Dendritic cell treated with granulocyte-macrophage colony-stimulating factor and Interleukin-4, amounts not matched to agents 40 ng/mL and 50 ng/mL, for 4 days (primary cell): ENCODE data around the gene PUSL1.

Source experiments
- H3K27ac Mint-ChIP-seq: one replicate; pipeline ENCODE4 v1.8.0; 2022; ENCODE audit warnings: mild to moderate bottlenecking, mixed read lengths
- H3K27me3 Mint-ChIP-seq: one replicate; pipeline ENCODE4 v1.8.0; 2022; ENCODE audit warnings: mild to moderate bottlenecking, mixed read lengths
- H3K36me3 Mint-ChIP-seq: one replicate; pipeline ENCODE4 v1.8.0; 2022; ENCODE audit warnings: low read depth, mixed read lengths
- H3K4me1 Mint-ChIP-seq: one replicate; pipeline ENCODE4 v1.8.0; 2022; ENCODE audit warnings: low read depth, mixed read lengths
- H3K4me3 Mint-ChIP-seq: one replicate; pipeline ENCODE4 v1.8.0; 2022; ENCODE audit warnings: mild to moderate bottlenecking, moderate library complexity, mixed read lengths
- H3K9me3 Mint-ChIP-seq: one replicate; pipeline ENCODE4 v1.8.0; 2022; ENCODE audit warnings: mixed read lengths
- intact Hi-C: fragments of 100-400 bp; cut with micrococcal nuclease; formaldehyde crosslinking; loops from one replicate; pipeline ENCODE4 v1.15.0; 2022

Gene PUSL1

DNA sequence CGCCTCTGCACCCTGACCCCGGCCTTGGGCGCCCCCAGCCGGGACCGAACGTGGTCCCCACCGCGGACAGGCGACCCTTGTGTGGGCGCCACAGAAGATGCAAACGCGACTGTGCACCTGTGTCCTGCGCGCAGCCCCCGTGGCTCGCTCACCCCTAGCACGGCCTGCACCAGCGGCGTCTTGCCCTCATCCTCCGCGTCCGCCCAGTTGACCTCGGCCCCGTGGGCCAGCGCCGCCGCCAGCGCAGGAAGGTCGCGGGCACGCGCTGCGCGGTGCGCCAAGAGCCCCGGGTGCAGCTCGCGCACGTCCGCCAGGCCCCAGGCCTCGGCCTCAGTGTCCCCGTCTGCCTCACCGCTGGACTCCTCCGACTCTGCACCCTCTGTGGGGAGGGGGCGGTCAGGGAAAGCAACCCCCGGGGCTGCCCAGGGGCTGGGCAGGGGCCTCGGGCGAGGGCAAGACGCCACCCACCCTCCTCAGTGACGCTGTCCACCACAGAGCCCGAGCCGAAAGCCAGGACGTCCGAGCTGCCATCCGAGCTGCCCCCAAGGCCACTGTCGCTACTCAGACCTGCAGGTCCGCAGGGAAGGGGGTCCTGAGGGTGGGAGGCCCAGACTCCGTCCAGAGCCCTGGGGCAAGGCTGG, 14.0 kb upstream of the PUSL1 start:
- Mint-ChIP-seq H3K36me3 (peaks cover 66% of the 10 kb centered on the region), H3K27ac (no peak overlapping the region), H3K9me3 (no peaks in the 10 kb centered on the region), H3K4me1 (no peaks in the 10 kb centered on the region), H3K27me3 (peaks cover 3% of the 10 kb centered on the region), H3K4me3 (no peak overlapping the region)
- intact Hi-C loops, result no loop called here

DNA sequence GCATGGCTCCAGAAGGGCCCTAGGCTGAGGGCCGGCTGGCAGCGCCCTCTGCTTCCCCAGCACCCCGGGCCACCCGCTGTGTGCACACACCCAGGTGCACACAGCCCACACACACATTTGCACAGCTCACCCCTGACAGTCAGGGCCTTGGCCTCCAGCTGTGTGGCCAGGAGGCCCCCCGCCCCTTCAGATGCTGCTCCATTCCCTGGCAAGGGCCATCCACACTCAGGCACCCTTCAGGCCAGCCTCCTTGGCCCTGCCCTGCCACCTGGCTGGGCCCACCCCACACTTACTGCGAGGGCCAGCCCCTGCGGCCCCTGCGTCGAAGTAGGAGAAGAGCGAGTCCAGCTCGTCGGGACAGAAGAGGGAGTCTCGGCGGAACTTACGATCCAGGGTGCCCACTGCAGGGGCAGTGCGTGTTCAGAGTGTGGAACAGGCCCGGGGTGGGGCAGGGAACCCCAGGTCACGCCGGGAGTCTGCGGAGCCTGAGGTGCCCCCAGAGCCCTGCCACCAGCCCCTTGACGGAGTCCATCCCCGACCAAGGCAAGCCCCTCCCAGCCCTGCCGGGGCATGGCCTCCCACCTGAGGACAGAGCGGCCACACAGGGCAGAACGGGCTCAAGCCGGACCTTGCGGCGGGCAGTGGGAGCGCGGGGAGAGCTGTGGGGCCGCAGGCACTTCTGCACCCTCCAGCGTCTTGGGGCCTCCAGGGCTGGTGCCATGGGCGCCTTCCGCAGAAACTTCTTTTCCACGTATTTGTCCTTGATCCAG, 13.1 kb upstream of the PUSL1 start:
- peaks cover under 1% of the 10 kb centered on the region for H3K27me3 Mint-ChIP-seq
- H3K27ac Mint-ChIP-seq, result no peak overlapping the region
- intact Hi-C loops, result no loop called here
- H3K4me1 Mint-ChIP-seq, result no peaks in the 10 kb centered on the region
- H3K4me3 Mint-ChIP-seq, result no peak overlapping the region
- H3K36me3 Mint-ChIP-seq, result peaks cover 76% of the 10 kb centered on the region
- H3K9me3 Mint-ChIP-seq, result no peaks in the 10 kb centered on the region

DNA sequence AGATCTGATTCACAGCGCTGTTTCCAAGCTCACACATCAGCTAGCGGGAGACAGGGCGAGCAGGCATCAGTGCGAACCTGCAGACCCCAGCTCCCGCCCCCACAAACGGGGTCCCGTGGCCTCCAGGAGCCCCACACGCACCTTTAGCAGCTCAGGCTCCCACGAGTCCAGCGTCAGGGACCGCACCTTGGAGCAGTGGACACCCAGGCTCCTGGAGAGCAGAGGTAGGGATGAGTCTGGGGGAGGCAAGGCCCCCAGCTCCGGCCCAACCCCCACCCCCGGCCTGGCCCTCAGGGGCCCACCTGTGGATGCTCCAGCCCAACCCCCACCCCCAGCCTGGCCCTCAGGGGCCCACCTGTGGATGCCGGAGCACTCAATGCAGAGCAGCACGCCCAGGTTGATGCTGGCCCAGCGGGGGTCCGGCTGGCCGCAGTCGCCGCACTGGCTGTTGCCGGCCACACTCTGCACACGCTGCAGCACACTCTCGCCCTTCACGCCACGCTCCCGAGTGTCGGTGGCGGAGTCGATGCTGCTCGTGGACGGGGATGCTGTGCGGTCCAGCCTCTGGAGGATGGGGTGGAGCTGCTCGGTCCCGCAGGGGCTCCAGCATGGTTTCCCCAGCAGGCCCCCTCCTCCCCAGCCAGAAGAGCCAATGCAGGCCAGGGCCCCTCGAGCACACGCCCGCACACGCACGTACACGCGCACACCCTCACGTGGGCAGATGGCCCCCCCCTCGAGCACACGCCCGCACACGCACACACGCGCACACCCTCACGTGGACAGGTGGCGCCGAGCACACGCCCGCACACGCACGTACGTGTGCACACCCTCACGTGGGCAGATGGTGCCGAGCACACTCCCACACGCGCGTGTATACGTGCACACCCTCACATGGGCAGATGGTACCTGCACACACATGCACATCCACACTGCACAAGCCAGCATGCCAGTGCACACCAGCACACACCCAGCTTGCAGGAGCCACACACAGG, 12.0 kb upstream of the PUSL1 start:
- Mint-ChIP-seq H3K4me1 (no peaks in the 10 kb centered on the region), H3K27ac (no peak overlapping the region), H3K27me3 (no peaks in the 10 kb centered on the region), H3K4me3 (no peak overlapping the region), H3K36me3 (peaks cover 82% of the 10 kb centered on the region), H3K9me3 (no peaks in the 10 kb centered on the region)
- intact Hi-C loops, result no loop called here

DNA sequence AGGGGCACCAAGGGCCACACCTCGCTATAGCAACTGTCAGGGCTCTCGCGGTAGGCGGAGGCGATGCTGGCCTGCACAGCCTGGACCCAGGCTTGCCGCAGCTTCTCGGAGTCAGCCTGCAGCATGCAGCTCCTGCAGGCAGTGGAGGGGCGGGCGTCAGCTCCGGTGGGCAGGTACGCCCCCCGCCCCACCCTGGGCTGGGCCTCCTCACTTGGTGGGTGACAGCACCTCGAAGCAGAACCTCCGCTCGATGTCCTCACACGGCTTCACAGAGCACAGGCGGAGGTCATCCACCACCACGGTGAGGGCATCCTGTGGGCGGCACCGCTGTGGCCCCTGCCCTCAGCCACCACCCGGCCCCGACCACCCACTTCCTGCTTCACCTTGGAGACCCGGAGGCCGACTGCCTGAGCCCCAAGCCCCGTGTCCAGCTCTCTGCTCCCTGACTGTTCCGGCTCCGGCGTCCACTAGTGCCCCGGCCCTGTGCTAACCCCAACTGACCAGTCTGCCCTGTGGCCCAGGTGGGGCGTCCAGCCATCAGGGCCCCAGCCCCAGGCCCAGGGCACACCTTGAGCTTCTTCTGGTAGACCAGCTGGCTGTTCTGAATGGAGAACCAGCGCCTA, 10.5 kb upstream of the PUSL1 start:
- no peaks in the 10 kb centered on the region for H3K9me3 Mint-ChIP-seq
- no peak overlapping the region for H3K27ac Mint-ChIP-seq
- H3K27me3 Mint-ChIP-seq, result no peaks in the 10 kb centered on the region
- H3K4me3 Mint-ChIP-seq, result no peak overlapping the region
- H3K4me1 Mint-ChIP-seq, result no peaks in the 10 kb centered on the region
- intact Hi-C loops, result no loop called here
- H3K36me3 Mint-ChIP-seq, result peaks cover 75% of the 10 kb centered on the region

DNA sequence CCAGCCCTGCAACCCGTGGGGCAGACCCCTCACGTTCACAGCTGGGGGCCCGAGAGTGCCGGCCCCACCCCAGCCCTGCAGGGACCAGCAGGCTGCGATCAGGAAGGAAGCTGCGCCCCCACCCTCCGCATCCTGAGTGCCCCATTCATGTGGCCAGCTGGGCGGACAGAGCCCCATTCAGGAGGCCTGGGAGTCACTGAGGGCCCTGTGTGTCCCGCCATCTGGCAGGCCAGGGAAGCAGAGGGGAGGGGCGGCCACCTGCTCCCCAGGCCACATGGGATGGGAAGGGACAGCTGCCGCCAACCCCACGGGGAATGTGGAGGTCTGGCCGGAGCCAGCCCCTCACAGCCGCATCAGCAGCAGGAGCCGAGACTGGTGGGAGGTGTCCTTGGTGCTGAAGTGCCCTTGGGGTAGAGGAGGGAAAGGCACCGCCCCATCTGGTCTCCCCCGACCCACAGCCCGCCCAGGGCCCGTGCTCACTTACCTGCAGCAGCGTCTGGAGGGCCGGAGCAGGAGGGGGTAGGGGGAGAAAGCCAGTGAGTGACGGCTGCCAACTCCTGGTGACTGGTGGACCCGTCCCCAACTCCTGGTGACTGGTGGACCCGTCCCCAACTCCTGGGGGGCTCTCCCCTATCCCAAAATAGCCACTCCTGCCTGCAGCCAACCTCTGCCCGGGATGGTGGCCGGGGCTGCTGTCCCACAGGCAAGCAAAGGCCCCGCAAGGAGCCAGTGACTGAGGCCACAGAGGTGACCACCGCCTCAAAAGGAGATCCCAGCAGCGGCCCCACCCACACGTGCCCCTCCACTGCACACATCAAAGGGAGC, 9.3 kb upstream of the PUSL1 start:
- Mint-ChIP-seq H3K36me3 (peaks cover 63% of the 10 kb centered on the region), H3K27ac (no peak overlapping the region), H3K4me1 (peaks cover 6% of the 10 kb centered on the region), H3K9me3 (no peaks in the 10 kb centered on the region), H3K27me3 (no peaks in the 10 kb centered on the region), H3K4me3 (no peak overlapping the region)
- intact Hi-C loops, result no loop called here

DNA sequence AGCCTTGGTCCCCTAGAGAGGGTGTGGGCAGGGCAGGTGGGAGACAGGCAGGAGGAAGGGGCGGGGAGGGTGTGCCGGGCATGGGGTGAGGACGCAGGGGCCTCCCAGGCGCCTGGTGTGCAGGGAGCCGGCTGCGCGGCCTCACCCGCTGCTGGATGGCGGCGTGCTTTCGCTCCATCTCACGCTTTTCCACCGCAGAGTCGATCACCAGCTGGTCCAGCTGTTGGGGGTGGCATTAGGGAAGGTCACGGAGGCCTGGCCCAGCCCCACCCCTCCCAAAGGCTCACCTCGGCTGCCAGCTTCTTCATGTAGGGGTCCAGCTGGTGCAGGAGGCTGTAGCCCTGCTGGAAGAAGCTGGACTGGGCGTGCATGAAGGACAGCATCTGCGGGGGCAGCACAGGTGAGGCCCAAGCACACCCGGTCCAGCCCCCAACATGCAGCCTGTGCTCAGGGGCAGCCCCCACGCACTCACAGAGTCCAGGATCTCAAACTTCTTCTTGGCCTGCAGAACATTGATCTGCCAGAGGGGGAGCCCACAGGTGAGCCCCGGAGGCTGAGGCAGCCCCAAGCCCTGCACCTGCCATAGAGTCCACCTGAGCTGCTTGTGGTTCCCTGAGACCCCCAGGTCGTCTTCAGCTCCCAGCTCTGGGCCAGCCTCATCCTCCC, 8.6 kb upstream of the PUSL1 start:
- intact Hi-C loops, result no loop called here
- Mint-ChIP-seq H3K27me3 (no peaks in the 10 kb centered on the region), H3K4me3 (no peak overlapping the region), H3K36me3 (peaks cover 56% of the 10 kb centered on the region), H3K4me1 (peaks cover 13% of the 10 kb centered on the region), H3K9me3 (no peaks in the 10 kb centered on the region), H3K27ac (no peak overlapping the region)

DNA sequence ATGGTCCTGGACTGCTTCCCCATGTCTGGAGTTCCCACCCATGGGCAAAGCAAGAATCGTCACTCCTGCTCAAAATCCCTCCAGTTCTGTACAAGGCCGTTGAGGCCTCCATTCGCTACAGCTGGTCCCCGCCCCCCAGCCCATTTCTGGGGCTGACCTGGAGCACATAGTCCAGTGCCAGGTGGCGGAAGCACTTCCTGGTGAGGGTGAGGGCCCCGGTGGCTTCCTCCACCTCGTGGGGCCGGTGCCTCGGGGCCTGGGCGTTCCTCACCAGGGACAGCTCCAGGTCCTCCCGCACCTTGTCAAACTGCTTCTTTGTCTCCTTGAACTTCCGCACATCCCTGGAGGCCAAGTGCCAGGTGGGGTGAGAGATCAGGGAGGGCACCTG, 8.1 kb upstream of the PUSL1 start:
- no peak overlapping the region for H3K4me3 Mint-ChIP-seq
- H3K4me1 Mint-ChIP-seq, result peaks cover 19% of the 10 kb centered on the region
- intact Hi-C loops, result no loop called here
- peaks cover 51% of the 10 kb centered on the region for H3K36me3 Mint-ChIP-seq
- no peak overlapping the region for H3K27ac Mint-ChIP-seq
- no peaks in the 10 kb centered on the region for H3K27me3 Mint-ChIP-seq
- H3K9me3 Mint-ChIP-seq, result no peaks in the 10 kb centered on the region

GRCh38 chr1:1302006-1302430, 6.4 kb upstream of the PUSL1 start:
- H3K27ac Mint-ChIP-seq, result no peak overlapping the region
- H3K4me3 Mint-ChIP-seq, result no peak overlapping the region
- H3K27me3 Mint-ChIP-seq, result no peaks in the 10 kb centered on the region
- peaks cover 35% of the 10 kb centered on the region for H3K4me1 Mint-ChIP-seq
- H3K36me3 Mint-ChIP-seq, result peaks cover 34% of the 10 kb centered on the region
- intact Hi-C loops, result no loop called here
- no peaks in the 10 kb centered on the region for H3K9me3 Mint-ChIP-seq

- Mint-ChIP-seq H3K27ac (no peak overlapping the region), H3K9me3 (no peaks in the 10 kb centered on the region), H3K4me1 (peaks cover 39% of the 10 kb centered on the region), H3K27me3 (no peaks in the 10 kb centered on the region), H3K4me3 (no peak overlapping the region), H3K36me3 (peaks cover 29% of the 10 kb centered on the region)
- intact Hi-C loops, result no loop called here
Measured at GRCh38 chr1:1302951-1303509, 5.4 kb upstream of the PUSL1 start.

DNA sequence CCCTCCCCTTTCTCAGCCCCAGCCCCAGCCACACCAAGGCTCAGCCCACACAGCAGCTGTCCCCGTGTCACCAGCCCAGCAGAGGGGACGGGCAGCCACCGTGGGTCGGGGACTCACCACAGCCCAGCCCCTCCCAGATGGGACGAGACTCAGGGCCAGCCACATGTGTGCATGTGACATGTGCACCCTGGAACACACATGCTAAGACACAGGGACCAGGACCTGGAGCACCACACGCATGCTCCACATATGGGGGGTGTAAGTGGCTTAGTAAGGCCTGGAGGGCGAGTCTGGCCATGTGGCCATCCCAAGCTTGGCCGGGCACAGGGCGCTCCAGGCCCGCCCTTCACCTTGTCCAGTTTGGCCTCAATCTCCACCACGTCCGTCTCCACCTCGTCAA, 4.7 kb upstream of the PUSL1 start:
- H3K27ac Mint-ChIP-seq, result peak overlapping the region; percentile 78

DNA sequence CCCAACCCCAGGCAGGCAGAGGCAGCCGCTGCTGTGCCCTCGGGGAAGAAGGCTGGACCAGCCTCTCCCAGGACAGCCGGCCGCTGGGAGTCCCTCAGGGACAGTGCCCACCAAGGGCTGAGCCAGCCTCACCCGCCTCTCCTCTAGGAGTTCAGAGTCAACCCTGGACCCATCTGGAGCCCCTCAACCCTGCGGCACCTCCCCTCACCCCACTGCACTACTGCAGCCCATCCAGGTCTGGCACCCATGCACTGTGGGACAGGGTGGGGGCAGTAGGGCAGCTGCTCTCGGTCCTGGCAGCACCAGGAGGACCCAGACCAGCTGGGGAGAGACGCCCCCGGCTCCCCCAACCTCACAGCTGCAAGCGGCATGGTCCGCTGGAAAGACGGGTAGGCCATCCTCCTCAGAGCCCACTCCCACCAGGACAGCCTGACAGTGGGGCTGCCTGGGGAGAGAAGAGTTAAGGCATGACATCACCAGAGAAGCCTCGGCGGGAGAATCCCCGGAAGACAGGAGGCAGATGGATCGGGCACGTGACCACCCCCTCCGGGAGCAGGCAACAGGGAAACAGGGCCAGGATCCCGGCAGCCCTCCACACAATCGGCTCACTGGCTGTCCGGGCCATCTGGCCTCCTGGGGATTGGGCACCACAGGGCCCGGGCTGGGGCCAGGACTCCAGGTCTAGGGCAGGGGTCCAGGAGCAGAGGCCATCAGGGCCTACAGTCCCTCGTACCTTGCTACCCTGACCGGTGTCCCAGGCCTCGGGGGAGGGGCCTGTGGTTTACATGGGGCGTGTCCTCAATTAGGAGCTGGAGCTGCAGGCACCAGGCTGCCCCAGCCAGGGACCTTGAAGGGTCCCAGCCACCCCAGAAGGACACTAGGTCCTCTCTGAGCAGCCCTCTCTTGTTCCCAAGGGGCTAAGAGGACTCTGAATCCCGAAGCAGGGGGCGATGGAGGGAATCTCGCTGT, 3.8 kb upstream of the PUSL1 start:
- H3K4me3 Mint-ChIP-seq, result peak overlapping the region; percentile 89
- peaks cover 19% of the 10 kb centered on the region for H3K36me3 Mint-ChIP-seq
- H3K4me1 Mint-ChIP-seq, result peaks cover 44% of the 10 kb centered on the region
- H3K27ac Mint-ChIP-seq, result peak overlapping the region; percentile 78
- no peaks in the 10 kb centered on the region for H3K27me3 Mint-ChIP-seq
- intact Hi-C loops, result no loop called here
- no peaks in the 10 kb centered on the region for H3K9me3 Mint-ChIP-seq

More for the DNA sequence above, 4.7 kb upstream of the PUSL1 start:
- Mint-ChIP-seq H3K9me3 (no peaks in the 10 kb centered on the region), H3K27me3 (no peaks in the 10 kb centered on the region), H3K36me3 (peaks cover 22% of the 10 kb centered on the region), H3K4me3 (no peak overlapping the region), H3K4me1 (peaks cover 39% of the 10 kb centered on the region)
- intact Hi-C loops, result no loop called here
